GM18502 (cell line): ENCODE results near the gene CCM2.

Experiments used
- ATAC-seq: cut with Tn5 transposase; IDR thresholded peaks from one replicate; pipeline ENCODE4 v1.9.1; 2021; ENCODE audit warnings: mild to moderate bottlenecking; ENCODE audit not compliant: unreplicated experiment, poor library complexity

The CCM2 gene

DNA sequence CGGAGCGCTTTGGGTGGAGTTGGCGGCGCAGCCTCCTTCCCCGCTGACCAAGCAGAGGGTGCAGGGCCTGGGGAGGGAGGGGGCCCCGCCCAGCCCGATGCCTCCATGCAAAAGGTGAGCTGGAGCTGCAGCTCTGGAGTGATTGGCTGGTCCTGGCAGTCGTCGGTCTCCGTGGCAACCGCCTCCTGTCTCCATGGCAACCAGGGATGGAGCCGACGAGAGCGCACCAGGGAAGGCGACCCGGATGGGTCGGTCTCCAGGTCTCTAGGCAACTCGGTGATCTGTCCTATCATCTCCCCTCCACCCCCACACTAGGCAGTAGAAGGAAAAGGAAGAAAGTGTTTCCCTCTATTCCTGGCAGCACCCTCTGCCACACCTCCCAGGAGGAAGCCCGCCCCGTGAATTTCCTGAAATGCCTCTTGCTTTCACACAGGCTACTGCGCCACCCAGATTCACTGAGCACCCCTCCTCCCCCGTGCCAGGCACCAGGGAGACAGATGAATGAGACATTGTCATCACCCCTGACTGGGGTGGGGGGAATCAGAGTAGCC, 89.4 kb downstream of the CCM2 start:
- no peak for ATAC-seq

DNA sequence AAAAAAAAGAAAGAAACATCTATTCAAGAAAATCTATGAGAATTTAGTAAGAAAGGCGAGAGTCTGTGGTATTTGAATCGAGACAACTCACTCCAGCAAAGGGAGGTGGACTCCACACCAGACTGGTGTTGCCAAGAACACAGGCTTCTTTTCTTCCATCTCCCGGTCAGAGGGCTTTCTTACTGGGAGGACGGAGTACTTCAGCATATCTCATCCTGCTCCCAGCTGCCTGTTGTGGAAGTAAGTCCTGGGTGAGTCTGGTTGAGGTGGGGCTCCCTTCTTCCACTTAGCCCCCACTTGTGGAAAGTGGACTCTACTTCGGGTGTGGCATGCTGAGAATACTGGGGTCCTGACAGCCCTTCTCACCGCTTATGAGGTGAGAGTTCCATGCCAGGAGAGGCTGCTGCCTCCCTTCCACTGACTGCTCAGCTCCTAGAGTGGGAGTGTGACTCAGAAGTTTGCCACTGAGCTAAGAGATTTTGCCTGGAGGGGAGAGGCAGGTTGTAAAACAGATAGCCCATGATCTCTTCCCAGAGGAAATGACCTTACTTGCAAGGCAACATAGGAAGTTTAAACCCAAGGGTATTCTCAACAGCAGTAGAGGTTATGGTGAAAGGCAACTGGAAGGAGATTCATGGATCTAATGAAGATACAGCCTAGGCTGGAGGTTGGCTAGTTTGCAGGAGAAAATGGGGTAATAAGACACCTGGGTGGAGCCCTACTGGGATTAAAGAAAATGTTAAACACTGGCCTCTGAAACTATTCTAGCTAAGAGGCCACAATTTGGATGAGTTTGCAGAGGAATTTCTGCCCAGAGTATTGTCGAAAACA, 92.3 kb downstream of the CCM2 start:
- ATAC-seq = no peak

GRCh38 chr7:45092931-45093235, 92.9 kb downstream of the CCM2 start:
- no peak for ATAC-seq

GRCh38 chr7:45098983-45099839, 99.2 kb downstream of the CCM2 start:
- ATAC-seq = no peak

DNA sequence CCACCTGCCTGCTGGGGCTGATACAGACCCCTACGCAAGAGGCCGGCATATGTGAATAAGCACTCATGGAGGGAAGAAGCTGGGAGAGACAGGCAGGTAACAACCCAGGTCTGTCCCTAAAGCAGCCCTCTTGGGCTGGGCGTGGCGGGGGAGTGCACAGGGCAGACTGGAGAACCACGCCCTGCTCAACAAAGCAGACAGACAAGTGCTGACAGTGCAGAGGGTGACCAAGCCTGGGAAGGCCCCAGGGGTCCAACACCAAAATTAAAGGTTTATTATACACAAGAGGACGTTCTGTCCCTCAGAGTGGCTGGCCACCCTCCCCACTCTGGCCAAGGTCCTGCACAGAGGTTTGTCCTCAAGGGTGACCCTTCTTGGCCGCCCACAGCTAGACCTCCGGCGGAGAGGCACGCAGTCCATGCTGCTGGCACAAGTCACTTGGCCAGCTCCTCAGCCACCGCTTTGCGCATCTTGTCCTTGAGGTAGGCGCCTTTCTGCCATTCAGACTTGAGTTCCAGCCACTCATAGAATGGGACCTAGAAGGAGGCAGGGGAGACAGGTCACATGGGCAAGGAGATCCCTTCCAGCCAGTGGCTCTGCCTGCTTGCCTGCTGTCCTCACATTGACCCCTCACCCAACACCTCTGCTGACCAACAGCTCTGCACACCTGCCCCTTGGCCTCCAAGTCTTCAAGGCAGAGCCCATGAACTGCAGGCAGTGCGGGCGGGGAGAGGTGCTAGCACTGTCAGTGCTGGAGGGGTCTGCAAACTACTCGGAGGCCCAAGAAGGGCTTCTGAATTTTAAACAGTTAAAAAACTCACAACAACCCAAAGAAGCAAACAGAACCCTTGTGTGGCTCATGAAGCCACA, 100.1 kb downstream of the CCM2 start:
- no peak for ATAC-seq

GRCh38 chr7:45100761-45101480, 100.9 kb downstream of the CCM2 start:
- no peak for ATAC-seq

DNA sequence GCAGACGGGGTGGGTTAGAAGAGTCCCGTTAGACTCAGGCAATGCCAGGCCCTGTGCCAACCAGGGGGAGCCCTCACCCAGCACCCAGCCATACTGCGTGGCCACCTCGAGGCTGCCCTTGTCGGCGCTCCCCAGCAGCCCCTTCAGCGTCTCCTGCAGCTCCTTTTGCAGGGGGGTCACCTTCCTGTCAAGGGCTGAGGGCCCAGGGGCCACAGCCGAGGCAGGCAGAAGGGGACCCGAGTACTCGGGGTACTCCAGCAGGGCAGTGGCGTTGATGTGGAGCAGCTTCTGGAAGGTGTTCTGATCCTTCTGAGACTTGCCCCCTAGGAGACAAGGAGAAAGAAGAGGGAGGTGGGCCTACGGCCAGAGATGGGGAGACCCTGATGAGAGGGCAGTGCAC, 101.7 kb downstream of the CCM2 start:
- no peak for ATAC-seq

DNA sequence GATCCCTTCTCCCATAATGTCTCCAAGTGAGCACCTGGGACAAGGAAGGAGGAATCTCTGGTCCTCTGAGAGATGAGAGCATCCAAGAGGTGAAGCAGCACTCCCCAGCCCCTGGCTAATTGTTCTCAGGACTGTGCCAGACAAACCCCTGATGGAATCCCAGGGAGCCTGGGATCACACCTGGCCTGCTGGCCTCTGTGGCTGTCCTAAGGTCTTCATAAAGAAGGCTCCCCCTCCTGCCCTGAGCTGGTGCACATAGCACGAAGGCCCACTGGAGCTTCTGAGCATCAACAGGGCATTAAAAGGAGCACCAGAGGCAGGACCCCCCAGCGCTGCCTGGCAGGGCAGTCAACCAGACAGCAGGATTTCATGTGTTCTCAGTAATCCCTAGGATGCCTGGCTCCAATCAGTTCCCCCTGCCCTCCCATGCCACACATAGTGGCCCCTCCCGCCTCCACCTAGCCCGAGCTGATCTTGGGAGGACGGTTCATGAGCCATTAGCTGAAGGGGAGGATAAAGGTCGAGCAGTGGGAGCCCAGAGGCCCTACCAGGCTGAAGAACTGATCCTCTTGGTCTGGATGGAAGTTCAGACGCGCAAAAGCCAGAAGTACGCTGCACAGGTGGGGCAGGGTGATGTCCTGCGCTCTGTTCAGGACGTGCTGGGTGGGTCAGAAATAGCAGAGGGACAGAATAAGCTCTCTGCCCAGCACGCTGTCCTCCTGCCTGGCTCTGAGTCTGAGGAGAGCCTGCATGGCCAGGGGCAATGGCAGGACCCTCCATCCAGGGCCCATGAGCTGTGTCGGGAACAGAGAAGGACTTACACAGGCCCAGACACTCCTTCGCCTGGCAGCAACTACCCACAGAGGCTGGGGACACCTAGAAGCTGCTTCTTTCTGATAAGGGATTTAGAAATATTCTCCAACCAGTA, 103.0 kb downstream of the CCM2 start:
- ATAC-seq = no peak

DNA sequence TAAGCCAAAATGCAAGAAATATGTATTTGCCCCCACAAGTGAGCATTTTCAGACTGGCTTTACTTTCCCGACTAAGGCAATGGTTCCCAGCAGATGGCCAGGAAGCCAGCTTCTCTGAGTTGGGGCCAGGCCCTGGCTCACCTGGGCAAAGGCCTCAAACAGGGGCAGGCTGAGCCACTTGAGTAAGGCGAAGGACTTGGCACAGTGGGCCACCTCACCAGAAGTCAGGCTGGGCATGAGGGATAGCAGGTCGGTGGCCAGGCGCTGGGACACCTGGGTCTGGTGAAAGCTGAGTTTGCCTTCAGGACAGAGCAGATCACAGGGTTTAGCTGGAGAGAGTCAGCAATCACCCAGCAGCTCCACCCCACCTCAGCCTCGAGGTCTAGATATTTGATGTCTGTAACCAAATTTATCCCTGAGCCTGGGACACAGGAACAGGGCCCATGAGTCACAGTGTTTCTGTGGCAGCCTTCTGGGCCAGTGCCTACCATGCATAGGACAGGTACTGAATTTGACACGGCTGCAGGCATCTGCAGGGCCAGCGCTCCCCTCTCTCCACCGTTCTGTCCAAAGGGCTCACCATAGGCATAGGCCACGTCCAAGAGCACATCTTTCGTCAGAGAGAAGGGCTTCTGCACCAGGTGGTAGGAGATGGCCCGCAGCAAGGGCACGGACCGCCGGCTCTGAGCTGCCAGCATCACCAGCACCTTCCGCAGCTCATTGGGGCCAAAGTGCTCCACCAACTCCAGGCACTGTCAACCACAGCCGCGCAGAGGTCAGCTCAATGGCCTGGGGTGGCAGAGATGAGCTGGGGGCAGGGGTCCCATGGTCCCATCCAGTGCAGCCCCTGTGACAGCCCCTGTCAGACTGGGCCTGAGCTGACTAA, 104.2 kb downstream of the CCM2 start:
- ATAC-seq = no peak

DNA sequence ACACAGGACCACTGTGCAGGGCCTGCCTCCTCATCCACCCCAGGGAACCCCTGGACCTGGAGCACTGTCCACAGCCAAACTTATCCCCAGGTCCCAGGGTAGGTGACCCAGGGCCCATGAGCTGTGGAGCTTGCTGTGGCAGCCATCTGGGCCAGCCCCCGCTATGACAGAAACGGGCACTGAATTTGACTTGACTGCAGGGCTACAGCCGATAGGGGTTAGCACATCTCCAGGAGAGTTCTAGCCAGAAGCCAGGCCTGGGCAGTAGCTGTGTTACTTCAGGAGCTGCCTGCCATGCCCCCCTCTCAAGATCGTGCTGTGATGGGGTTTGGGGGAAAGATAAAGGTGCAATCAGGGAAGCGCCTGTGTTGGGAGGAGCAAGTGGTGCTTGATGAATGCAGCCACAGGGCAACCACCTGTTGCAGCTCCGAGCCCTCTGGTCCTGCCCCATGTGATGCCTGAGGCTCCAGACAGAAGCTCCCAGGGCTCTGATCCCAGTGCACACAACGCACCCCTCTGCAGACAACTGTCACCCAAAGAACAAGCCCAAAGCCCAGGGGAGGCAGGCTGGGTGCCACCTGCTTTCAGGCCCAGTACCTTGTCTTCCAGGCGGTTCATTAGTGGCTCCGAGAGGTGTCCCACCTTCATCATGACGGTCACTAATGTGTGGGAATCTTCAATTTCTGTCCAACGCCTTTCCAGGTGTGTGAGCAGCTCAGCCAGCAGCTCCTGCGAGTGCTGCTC, 105.0 kb downstream of the CCM2 start:
- ATAC-seq = no peak

GRCh38 chr7:45105588-45106188, 105.7 kb downstream of the CCM2 start:
- ATAC-seq = no peak

- no peak for ATAC-seq
These were observed 106.8 kb downstream of the CCM2 start for GRCh38 chr7:45106820-45107219.

DNA sequence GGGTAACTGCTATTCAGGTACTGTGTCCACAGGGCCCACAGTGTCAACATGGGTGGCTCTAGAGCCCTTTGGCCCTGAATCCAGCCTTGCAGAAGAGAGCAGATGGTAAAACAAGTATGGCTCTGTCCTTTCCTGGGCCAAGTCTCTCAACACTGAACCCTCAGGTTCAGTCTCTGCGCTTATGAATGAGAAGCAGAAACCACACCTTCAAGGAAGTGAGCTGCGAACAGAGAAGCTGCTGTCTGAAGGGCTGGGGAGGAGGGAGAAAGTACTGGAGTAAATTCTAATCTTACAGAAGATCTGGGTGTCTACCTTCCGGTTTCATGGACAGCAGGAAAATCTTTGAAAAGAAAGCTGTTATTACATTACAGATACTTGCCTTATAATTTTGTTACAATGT, 107.4 kb downstream of the CCM2 start:
- no peak for ATAC-seq

- no peak for ATAC-seq
These were observed 108.9 kb downstream of the CCM2 start for GRCh38 chr7:45108863-45109262.

DNA sequence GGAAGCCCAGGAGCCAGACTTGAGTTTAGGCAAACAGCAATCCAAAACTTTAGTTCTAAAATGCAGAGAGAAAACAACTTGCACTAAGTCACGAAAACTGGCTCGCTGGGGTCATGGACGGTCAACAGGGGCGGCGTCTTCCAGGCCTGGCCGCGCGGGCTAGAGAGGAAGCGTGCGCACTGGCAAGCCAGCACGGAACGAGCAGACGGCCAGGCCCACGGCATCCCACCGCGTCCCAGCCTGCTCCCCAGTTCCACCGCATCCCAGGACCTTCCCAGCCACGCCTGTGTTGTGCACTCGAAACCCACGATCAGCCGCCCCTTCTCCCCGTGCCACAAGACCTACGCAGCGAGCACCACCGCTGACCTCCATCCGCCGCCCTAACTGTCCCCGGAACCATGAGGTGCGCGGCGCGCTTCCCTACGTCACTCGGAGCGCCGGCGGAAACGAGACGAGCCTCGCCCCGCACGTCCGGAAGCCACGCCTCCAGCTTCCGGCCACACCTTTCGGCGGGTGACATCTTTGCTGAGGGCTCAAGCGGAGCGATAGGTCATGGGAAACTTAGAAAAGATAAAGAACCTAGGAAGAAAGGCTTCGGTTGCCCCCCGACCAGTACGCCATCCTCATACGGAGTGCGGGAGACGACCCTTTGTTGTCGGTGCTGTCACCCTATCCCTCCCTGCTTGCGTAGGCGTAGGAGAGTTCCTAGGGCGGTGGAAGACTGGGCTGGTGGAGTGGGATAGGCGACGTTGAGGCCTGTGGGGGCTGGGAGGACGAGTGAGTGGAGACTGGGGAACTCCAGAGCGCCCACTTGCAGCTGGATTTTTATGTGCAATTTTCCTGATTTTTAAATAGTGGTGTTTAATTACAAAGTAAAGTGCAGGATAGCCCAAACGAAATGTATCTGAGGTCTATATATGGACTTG, 111.6 kb downstream of the CCM2 start, which contains the start of gene TBRG4:
TBRG4 (minus strand) TSS at position 400 of the 926 bp plus-strand sequence. CDS start 2,460 bp downstream, outside the sequence.
- ATAC-seq = peak; percentile 94

- ATAC-seq = no peak
These were observed 112.6 kb downstream of the CCM2 start for GRCh38 chr7:45112648-45113047.
